Caco-2 (cell line): ENCODE measurements around the gene PALM. TPM values are rescaled to one million over a fixed set of nuclear protein-coding genes. Genes with fewer than 3 reads are reported as not detected.

Source experiments
- BruUV-seq: library from RNA; stranded (reverse); fragments of 400-500 nt; replicated peaks from 2 replicates; lab custom pipeline; 2021; lab: Mats Ljungman, UMichigan
- CTCF ChIA-PET: fragments of 300-600 bp; sonication (Branson Sonifier 250); formaldehyde crosslinking; loops from one replicate; lab custom pipeline; 2022; ENCODE audit warnings: antibody characterized with exemption; lab: Charles Lee
- POLR2A ChIA-PET: fragments of 300-600 bp; sonication (Branson Sonifier 250); formaldehyde crosslinking; loops from one replicate; lab custom pipeline; 2022; ENCODE audit warnings: antibody characterized with exemption; lab: Charles Lee
- DNase-seq, 2 experiments: peaks; one replicate each; pipeline versions ENCODE4 v3.0.0 to v3.0.0-alpha.2; 2020 to 2022
- H3K27me3 ChIP-seq: replicated peaks from 2 replicates; pipeline ENCODE4 v1.6.0; 2011; ENCODE audit warnings: low read length; ENCODE audit not compliant: control insufficient read depth, insufficient read depth
- H3K36me3 ChIP-seq: 2 replicates; pipeline ENCODE4 v1.5.1; 2011; ENCODE audit warnings: low read length; ENCODE audit not compliant: control insufficient read depth, insufficient read depth
- H3K4me1 ChIP-seq: fragments of 250-450 bp; sonication (Bioruptor Pico); 2 replicates; pipeline ENCODE4 v1.5.1; 2020; ENCODE audit warnings: mild to moderate bottlenecking
- H3K4me3 ChIP-seq: 2 replicates; pipeline ENCODE4 v1.5.1; 2011; ENCODE audit warnings: low read depth, mild to moderate bottlenecking, control low read depth, low read length
- H3K9me3 ChIP-seq: fragments of 250-450 bp; sonication (Bioruptor Pico); 2 replicates; pipeline ENCODE4 v1.5.1; 2020; ENCODE audit warnings: mild to moderate bottlenecking, moderate library complexity
- H3K27ac Mint-ChIP-seq: one replicate; pipeline ENCODE4 v1.8.0; 2022; ENCODE audit warnings: mixed read lengths; ENCODE audit not compliant: unreplicated experiment
- H3K27me3 Mint-ChIP-seq: one replicate; pipeline ENCODE4 v1.8.0; 2022; ENCODE audit warnings: mixed read lengths; ENCODE audit not compliant: insufficient read depth, unreplicated experiment
- H3K36me3 Mint-ChIP-seq: one replicate; pipeline ENCODE4 v1.8.0; 2022; ENCODE audit warnings: mild to moderate bottlenecking, mixed read lengths; ENCODE audit not compliant: insufficient read depth, unreplicated experiment
- H3K4me1 Mint-ChIP-seq: one replicate; pipeline ENCODE4 v1.8.0; 2022; ENCODE audit warnings: low read depth, mixed read lengths; ENCODE audit not compliant: unreplicated experiment
- H3K4me3 Mint-ChIP-seq: one replicate; pipeline ENCODE4 v1.8.0; 2022; ENCODE audit warnings: mild to moderate bottlenecking, moderate library complexity, mixed read lengths; ENCODE audit not compliant: unreplicated experiment
- H3K9me3 Mint-ChIP-seq: one replicate; pipeline ENCODE4 v1.8.0; 2022; ENCODE audit warnings: mixed read lengths; ENCODE audit not compliant: unreplicated experiment
- CTCF ChIP-seq, 2 experiments: fragments of 200-600 bp in 1 of 2; IDR thresholded peaks; 1 replicate in 1 of 2; 2 replicates in 1 of 2; pipeline versions ENCODE4 v1.5.1 to v1.8.0; 2011 to 2022; ENCODE audit warnings: antibody characterized with exemption in 1 of 2, control low read depth in 1 of 2, inconsistent platforms in 1 of 2, low read depth in 1 of 2, low read length in 1 of 2, mild to moderate bottlenecking in 1 of 2, moderate library complexity in 1 of 2; ENCODE audit not compliant: insufficient read depth in 1 of 2, severe bottlenecking in 1 of 2, unreplicated experiment in 1 of 2
- intact Hi-C: fragments of 100-400 bp; cut with micrococcal nuclease; formaldehyde crosslinking; loops from one replicate; pipeline ENCODE4 v1.10.0; 2022; ENCODE audit not compliant: unreplicated experiment
- total RNA-seq: library from RNA; stranded (reverse); gene quantifications from 2 replicates; pipeline ENCODE4 v1.2.3, GENCODE V29; 2022

The PALM gene
- total RNA-seq, 1 experiment from 2014 or later: 16.1 TPM

- H3K9me3 ChIP-seq: no peaks in the 10 kb centered on the region
- Mint-ChIP-seq H3K27ac (peak overlapping the region; percentile 76), H3K4me1 (no peaks in the 10 kb centered on the region), H3K9me3 (no peaks in the 10 kb centered on the region), H3K36me3 (peaks cover 43% of the 10 kb centered on the region), H3K27me3 (no peaks in the 10 kb centered on the region), H3K4me3 (peak overlapping the region; percentile 75)
- H3K27me3 ChIP-seq: no peaks in the 10 kb centered on the region
- DNase-seq: no peak
- peak overlapping the region; percentile 96 for H3K4me3 ChIP-seq
- no peak for TF ChIP-seq CTCF (IDR thresholded peaks at IDR 0.05; ENCODE audit: insufficient read depth in 1 of 2, low read depth in 1 of 2, low read length in 1 of 2, severe bottlenecking in 1 of 2, unreplicated experiment in 1 of 2)
- peaks cover 3% of the 10 kb centered on the region for H3K36me3 ChIP-seq
- CTCF ChIA-PET: no interaction called here
- BruUV-seq: TSS peak; percentile 48
- peaks cover 27% of the 10 kb centered on the region for H3K4me1 ChIP-seq
- POLR2A ChIA-PET: no interaction called here
- intact Hi-C loops: loop anchor here (2.0 to 5.0 kb wide), 2 partner anchors 19 to 91 kb away; partner anchors contain the start of gene MISP
Observed at GRCh38 chr19:661427-662196, 47.1 kb upstream of the PALM start.

- peak in 1 of 2 experiments; percentile 51 for DNase-seq
- peaks cover 27% of the 10 kb centered on the region for H3K4me1 ChIP-seq
- TF ChIP-seq CTCF (IDR thresholded peaks at IDR 0.05; ENCODE audit: insufficient read depth in 1 of 2, low read depth in 1 of 2, low read length in 1 of 2, severe bottlenecking in 1 of 2, unreplicated experiment in 1 of 2): no peak
Observed at GRCh38 chr19:662207-662961, 46.4 kb upstream of the PALM start.

More at GRCh38 chr19:662207-662961, 46.4 kb upstream of the PALM start:
- peak overlapping the region; percentile 96 for H3K4me3 ChIP-seq
- no peaks in the 10 kb centered on the region for H3K4me1 Mint-ChIP-seq
- H3K36me3 Mint-ChIP-seq: peaks cover 39% of the 10 kb centered on the region
- H3K27ac Mint-ChIP-seq: peak overlapping the region; percentile 76
- peaks cover 3% of the 10 kb centered on the region for H3K36me3 ChIP-seq
- H3K9me3 ChIP-seq: no peaks in the 10 kb centered on the region
- POLR2A ChIA-PET: interaction anchor here (1.1 to 1.4 kb wide), 3 partner anchors 17 to 90 kb away, joined by 3 to 11 read pairs (median 5); partner anchors contain the start of gene MISP
- peak overlapping the region; percentile 80 for H3K4me3 Mint-ChIP-seq
- H3K9me3 Mint-ChIP-seq: no peaks in the 10 kb centered on the region
- no TSS peak for BruUV-seq
- intact Hi-C loops: loop anchor here (2.0 to 5.0 kb wide), 2 partner anchors 18 to 90 kb away; partner anchors contain the start of gene MISP
- no peaks in the 10 kb centered on the region for H3K27me3 ChIP-seq
- no peaks in the 10 kb centered on the region for H3K27me3 Mint-ChIP-seq
- CTCF ChIA-PET: interaction anchor here (0.7 to 1.3 kb wide), 3 partner anchors 13 to 156 kb away, joined by 6 to 8 read pairs (median 7); no protein-coding TSS in a partner anchor
